Endodermal cell (in vitro differentiated cells): ENCODE data around the gene GALNT17. TPM values are rescaled to one million over a fixed set of nuclear protein-coding genes. Genes with fewer than 3 reads are reported as not detected.

Experiments used
- DNase-seq: peaks from one replicate; pipeline ENCODE4 v3.0.0-alpha.2; 2017
- H3K27ac ChIP-seq: 2 replicates; pipeline ENCODE4 v1.5.1; 2013; ENCODE audit warnings: mild to moderate bottlenecking, low read depth, low read length, moderate library complexity
- H3K27me3 ChIP-seq: 2 replicates; pipeline ENCODE4 v1.6.1; 2013; ENCODE audit warnings: mild to moderate bottlenecking, low read length, moderate library complexity; ENCODE audit not compliant: insufficient read depth, control insufficient read depth, poor library complexity, severe bottlenecking
- H3K36me3 ChIP-seq: 2 replicates; pipeline ENCODE4 v1.7.0; 2013; ENCODE audit warnings: mild to moderate bottlenecking, low read length, moderate library complexity; ENCODE audit not compliant: control insufficient read depth, insufficient read depth
- H3K4me1 ChIP-seq: one replicate; pipeline ENCODE4 v1.7.0; 2013; ENCODE audit warnings: low read length; ENCODE audit not compliant: control insufficient read depth, insufficient read depth
- H3K4me3 ChIP-seq: 2 replicates; pipeline ENCODE4 v1.5.1; 2013; ENCODE audit warnings: mild to moderate bottlenecking, low read length, moderate library complexity
- H3K9ac ChIP-seq: 2 replicates; pipeline ENCODE4 v1.6.1; 2013; ENCODE audit warnings: mild to moderate bottlenecking, low read length, moderate library complexity; ENCODE audit not compliant: poor library complexity, severe bottlenecking; ENCODE audit errors: extremely low read depth
- H3K9me3 ChIP-seq: 2 replicates; pipeline ENCODE4 v1.6.1; 2013; ENCODE audit warnings: mild to moderate bottlenecking, low read length, moderate library complexity; ENCODE audit not compliant: control insufficient read depth
- H3K27ac Mint-ChIP-seq: 2 replicates; pipeline ENCODE4 v1.8.0; 2020; ENCODE audit warnings: mixed read lengths
- H3K27me3 Mint-ChIP-seq: 2 replicates; pipeline ENCODE4 v1.8.0; 2021; ENCODE audit warnings: mild to moderate bottlenecking, mixed read lengths; ENCODE audit not compliant: insufficient read depth
- H3K36me3 Mint-ChIP-seq: 2 replicates; pipeline ENCODE4 v1.8.0; 2020; ENCODE audit warnings: low read depth, mixed read lengths
- H3K4me1 Mint-ChIP-seq: 2 replicates; pipeline ENCODE4 v1.8.0; 2020; ENCODE audit warnings: mixed read lengths
- H3K4me3 Mint-ChIP-seq: 2 replicates; pipeline ENCODE4 v1.8.0; 2020; ENCODE audit warnings: mild to moderate bottlenecking, moderate library complexity, mixed read lengths
- H3K9me3 Mint-ChIP-seq: 2 replicates; pipeline ENCODE4 v1.8.0; 2020; ENCODE audit warnings: mild to moderate bottlenecking, mixed read lengths
- CTCF ChIP-seq: fragments of 200-600 bp; sonication (generic); conservative IDR thresholded peaks from 2 replicates; pipeline ENCODE4 v1.5.0; 2021; ENCODE audit warnings: antibody characterized with exemption, mild to moderate bottlenecking
- WGBS, 2 experiments: methylation state at CpG; one replicate each; pipeline versions ENCODE4 v1.1.5 to v1.1.7; 2013; ENCODE audit warnings: missing lambda C conversion rate in 2 of 2, mixed read lengths in 1 of 2; ENCODE audit not compliant: insufficient coverage in 1 of 2, insufficient read length in 1 of 2; 5-methylcytosine and 5-hydroxymethylcytosine counted together
- total RNA-seq, 2 donors: library from RNA; stranded (reverse); fragmentation: NEBNext Ultra II Directional in 1 of 2; extraction: Animal tissue kit (Norgen Biotek cat#: 25700) in 1 of 2; gene quantifications; 2 replicates in 1 of 2; 3 replicates in 1 of 2; pipeline ENCODE4 v1.2.1, GENCODE V29; 2021

The GALNT17 gene
- total RNA-seq, 2 donors from 2014 or later, result 60.4 to 61.3 TPM

GRCh38 chr7:71285571-71286145 is 153.7 kb downstream of the GALNT17 start:
- H3K9ac ChIP-seq, result peak overlapping the region; percentile 9
- Mint-ChIP-seq H3K4me3 (no peak overlapping the region), H3K27ac (peak overlapping the region; percentile 56), H3K4me1 (peaks cover 59% of the 10 kb centered on the region), H3K36me3 (peaks cover 15% of the 10 kb centered on the region), H3K27me3 (no peaks in the 10 kb centered on the region), H3K9me3 (peaks cover 2% of the 10 kb centered on the region)
- H3K27ac ChIP-seq, result no peak overlapping the region
- WGBS, 2 experiments, result 79 to 88% methylated on average over 3 to 4 of the region's 4 CpGs
- peaks cover 13% of the 10 kb centered on the region for H3K9me3 ChIP-seq
- peak overlapping the region; percentile 48 for H3K4me3 ChIP-seq
- peak; percentile 27 for DNase-seq
- no peaks in the 10 kb centered on the region for H3K27me3 ChIP-seq
- no peak for TF ChIP-seq CTCF
- peaks cover 19% of the 10 kb centered on the region for H3K36me3 ChIP-seq
- H3K4me1 ChIP-seq, result peaks cover 27% of the 10 kb centered on the region

- no peak overlapping the region for H3K4me3 Mint-ChIP-seq
- Histone ChIP-seq H3K4me1 (peaks cover 22% of the 10 kb centered on the region), H3K27ac (no peak overlapping the region), H3K36me3 (peaks cover 19% of the 10 kb centered on the region), H3K9me3 (peaks cover 13% of the 10 kb centered on the region), H3K4me3 (peak overlapping the region; percentile 48), H3K27me3 (no peaks in the 10 kb centered on the region), H3K9ac (peak overlapping the region; percentile 9)
- peaks cover 54% of the 10 kb centered on the region for H3K4me1 Mint-ChIP-seq
- peak overlapping the region; percentile 56 for H3K27ac Mint-ChIP-seq
- peaks cover 15% of the 10 kb centered on the region for H3K36me3 Mint-ChIP-seq
- peak; percentile 52 for DNase-seq
- H3K27me3 Mint-ChIP-seq, result no peaks in the 10 kb centered on the region
- 82 to 84% methylated on average over 4 to 7 of the region's 7 CpGs for WGBS, 2 experiments
- no peak for TF ChIP-seq CTCF
- peaks cover 2% of the 10 kb centered on the region for H3K9me3 Mint-ChIP-seq
These were observed 154.4 kb downstream of the GALNT17 start for GRCh38 chr7:71286336-71286735.

- Mint-ChIP-seq H3K27ac (peak overlapping the region; percentile 56), H3K4me1 (peaks cover 51% of the 10 kb centered on the region), H3K36me3 (peaks cover 15% of the 10 kb centered on the region), H3K9me3 (peaks cover 2% of the 10 kb centered on the region), H3K4me3 (no peak overlapping the region), H3K27me3 (no peaks in the 10 kb centered on the region)
- no peak overlapping the region for H3K4me3 ChIP-seq
- no peak overlapping the region for H3K9ac ChIP-seq
- no peak for TF ChIP-seq CTCF
- H3K27me3 ChIP-seq, result no peaks in the 10 kb centered on the region
- H3K36me3 ChIP-seq, result peaks cover 19% of the 10 kb centered on the region
- H3K27ac ChIP-seq, result no peak overlapping the region
- peak; percentile 64 for DNase-seq
- peaks cover 16% of the 10 kb centered on the region for H3K4me1 ChIP-seq
- WGBS, 2 experiments, result 69 to 83% methylated on average over 9 of the region's 9 CpGs
- peaks cover 13% of the 10 kb centered on the region for H3K9me3 ChIP-seq
These were observed 155.0 kb downstream of the GALNT17 start for GRCh38 chr7:71286924-71287323.
